KBM-7 (cell line): Measurements from ENCODE around the gene PTH1R.
A peak's percentile ranks its signal among the peaks of the same experiment; 100 is the strongest.

Source experiments
- DNase-seq: peaks from one replicate; pipeline ENCODE4 v3.0.0-alpha.2; 2015
- in situ Hi-C: fragments of 300-500 bp; cut with MboI; formaldehyde crosslinking; loops from 2 replicates; pipeline ENCODE4 v1.14.3; 2020; ENCODE audit warnings: low sequenced_read_pairs, low pct_unique_long_range_greater_than_20kb, mixed read lengths

The PTH1R gene

GRCh38 chr3:46893146-46893748 lies 15.7 kb downstream of the PTH1R start:
- in situ Hi-C loops = no loop called here
- DNase-seq = no peak

GRCh38 chr3:46893763-46894162 lies 16.2 kb downstream of the PTH1R start:
- in situ Hi-C loops = no loop called here

GRCh38 chr3:46894256-46894655 lies 16.7 kb downstream of the PTH1R start:
- in situ Hi-C loops = no loop called here
- DNase-seq = no peak

More at GRCh38 chr3:46893763-46894162, 16.2 kb downstream of the PTH1R start:
- DNase-seq = no peak

- DNase-seq = peak; percentile 65
- in situ Hi-C loops = no loop called here
Observed at GRCh38 chr3:46895204-46895660, 17.7 kb downstream of the PTH1R start.

- in situ Hi-C loops = no loop called here
- DNase-seq = no peak
Observed at GRCh38 chr3:46895761-46896160, 18.2 kb downstream of the PTH1R start.

GRCh38 chr3:46896386-46896785 lies 18.9 kb downstream of the PTH1R start:
- no peak for DNase-seq
- in situ Hi-C loops = no loop called here

- no peak for DNase-seq
- in situ Hi-C loops = no loop called here
Observed at GRCh38 chr3:46897031-46897430, 19.5 kb downstream of the PTH1R start.

GRCh38 chr3:46897829-46898320 lies 20.4 kb downstream of the PTH1R start:
- DNase-seq = no peak
- in situ Hi-C loops = no loop called here

GRCh38 chr3:46898321-46899150 lies 21.0 kb downstream of the PTH1R start:
- DNase-seq = no peak
- in situ Hi-C loops = no loop called here

GRCh38 chr3:46899151-46900006 lies 21.9 kb downstream of the PTH1R start:
- no peak for DNase-seq
- in situ Hi-C loops = loop anchor here (10.0 kb wide), 1 partner anchor 185 kb away; the partner anchor contains the start of gene PRSS50

- no peak for DNase-seq
- in situ Hi-C loops = loop anchor here (10.0 kb wide), 1 partner anchor 185 kb away; the partner anchor contains the start of gene PRSS50
Observed at GRCh38 chr3:46900007-46900292, 22.4 kb downstream of the PTH1R start.

- DNase-seq = no peak
- in situ Hi-C loops = loop anchor here (10.0 kb wide), 1 partner anchor 186 kb away; the partner anchor contains the start of gene PRSS50
Observed at GRCh38 chr3:46900356-46900755, 22.8 kb downstream of the PTH1R start.

GRCh38 chr3:46901061-46901460 lies 23.5 kb downstream of the PTH1R start:
- in situ Hi-C loops = loop anchor here (10.0 kb wide), 1 partner anchor 186 kb away; the partner anchor contains the start of gene PRSS50
- no peak for DNase-seq

- in situ Hi-C loops = loop anchor here (10.0 kb wide), 1 partner anchor 187 kb away; the partner anchor contains the start of gene PRSS50
- no peak for DNase-seq
Observed at GRCh38 chr3:46901591-46902187, 24.2 kb downstream of the PTH1R start.

- no peak for DNase-seq
- in situ Hi-C loops = loop anchor here (10.0 kb wide), 1 partner anchor 187 kb away; the partner anchor contains the start of gene PRSS50
Observed at GRCh38 chr3:46902188-46902631, 24.7 kb downstream of the PTH1R start.

GRCh38 chr3:46903341-46904302 lies 26.1 kb downstream of the PTH1R start:
- DNase-seq = no peak
- in situ Hi-C loops = loop anchor here (10.0 kb wide), 1 partner anchor 189 kb away; the partner anchor contains the start of gene PRSS50
